EL (cell line): Measurements from ENCODE around the gene SOX1.

Source experiments
- DNase-seq: peaks from one replicate; pipeline ENCODE4 v3.0.0-alpha.2; 2016

Gene SOX1

GRCh38 chr13:112073245-112074138, 6.5 kb downstream of the SOX1 start:
- DNase-seq: no peak

DNA sequence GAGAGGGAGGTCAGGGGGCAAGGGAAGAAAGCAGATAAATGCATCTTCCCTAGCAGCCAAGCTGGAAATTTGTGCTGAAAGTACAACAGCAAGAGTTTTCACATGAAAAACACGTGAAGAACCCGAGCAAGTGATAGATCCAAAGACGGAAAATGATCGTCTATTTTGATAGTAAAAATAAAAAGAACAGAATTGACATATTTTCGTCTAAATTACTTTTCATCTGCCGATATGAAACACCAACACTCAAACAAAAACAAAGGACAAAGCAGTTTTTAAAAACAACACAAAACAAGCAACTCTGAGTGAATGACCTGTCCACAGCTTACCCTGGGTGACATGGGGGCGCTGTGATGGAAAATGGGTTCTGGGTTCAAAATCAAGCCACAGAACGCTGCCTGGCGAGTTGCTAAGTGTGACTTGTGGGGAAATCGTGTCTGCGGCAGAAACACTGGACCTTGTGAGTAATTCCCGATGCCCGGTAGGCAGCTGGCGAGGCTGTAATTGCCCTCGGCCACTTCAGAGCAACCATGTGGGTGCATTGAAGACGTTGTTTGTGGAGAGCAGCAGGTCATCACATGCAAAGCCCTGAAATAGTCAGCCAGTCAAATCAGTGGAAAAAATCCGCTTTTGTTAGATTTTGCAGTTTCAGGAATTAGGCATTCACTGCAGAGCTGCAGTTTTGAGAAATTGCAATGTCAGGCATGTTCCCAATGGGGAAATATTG, 7.4 kb downstream of the SOX1 start:
- no peak for DNase-seq

GRCh38 chr13:112077729-112078128, 10.8 kb downstream of the SOX1 start:
- DNase-seq: no peak

GRCh38 chr13:112078216-112078615, 11.3 kb downstream of the SOX1 start:
- no peak for DNase-seq

GRCh38 chr13:112078879-112079531, 12.1 kb downstream of the SOX1 start:
- no peak for DNase-seq

DNA sequence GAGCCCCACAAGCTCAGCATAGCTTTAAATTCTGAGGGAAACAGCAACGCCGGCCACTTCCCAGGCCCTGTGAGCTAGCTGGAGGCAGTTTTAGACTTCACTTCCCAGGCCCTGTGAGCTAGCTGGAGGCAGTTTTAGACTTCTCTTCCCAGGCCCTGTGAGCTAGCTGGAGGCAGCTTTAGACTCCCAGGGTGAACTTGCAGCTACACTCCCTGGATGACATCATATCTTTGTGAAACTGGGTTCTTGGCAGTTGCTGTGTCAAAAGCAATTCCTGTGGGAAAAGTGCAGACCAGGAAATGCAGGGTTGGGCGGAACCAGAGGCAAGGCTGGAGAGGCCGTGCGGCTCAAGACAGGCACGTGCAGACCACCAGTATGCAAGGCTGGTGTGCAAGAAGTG, 12.7 kb downstream of the SOX1 start:
- no peak for DNase-seq

GRCh38 chr13:112083971-112084370, 17.0 kb downstream of the SOX1 start:
- no peak for DNase-seq

- no peak for DNase-seq
These were observed 25.5 kb downstream of the SOX1 start for GRCh38 chr13:112092453-112092852.

DNA sequence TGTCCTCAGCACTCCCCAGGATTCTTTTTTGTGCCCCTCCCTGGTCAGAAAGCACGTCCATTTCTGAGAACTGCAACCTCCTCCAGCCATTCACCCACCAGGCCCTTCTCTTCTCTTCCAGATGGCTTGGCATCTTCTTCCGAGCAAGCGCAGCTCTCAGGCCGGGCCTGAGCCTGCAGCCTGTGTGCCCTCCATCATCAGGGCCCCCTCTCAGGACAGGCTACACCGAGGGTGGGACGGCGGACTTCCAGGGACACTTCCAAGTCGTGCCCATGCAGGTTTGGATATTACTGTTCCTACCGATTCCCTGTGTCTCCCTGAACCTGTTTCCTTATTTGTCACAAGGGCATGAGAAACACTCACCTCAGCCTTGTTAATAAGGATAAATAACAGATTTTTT, 28.4 kb downstream of the SOX1 start:
- no peak for DNase-seq

- DNase-seq: no peak
These were observed 30.0 kb downstream of the SOX1 start for GRCh38 chr13:112096959-112097358.

GRCh38 chr13:112097770-112098169, 30.8 kb downstream of the SOX1 start:
- DNase-seq: no peak

- DNase-seq: no peak
These were observed 31.8 kb downstream of the SOX1 start for GRCh38 chr13:112098699-112099098.

DNA sequence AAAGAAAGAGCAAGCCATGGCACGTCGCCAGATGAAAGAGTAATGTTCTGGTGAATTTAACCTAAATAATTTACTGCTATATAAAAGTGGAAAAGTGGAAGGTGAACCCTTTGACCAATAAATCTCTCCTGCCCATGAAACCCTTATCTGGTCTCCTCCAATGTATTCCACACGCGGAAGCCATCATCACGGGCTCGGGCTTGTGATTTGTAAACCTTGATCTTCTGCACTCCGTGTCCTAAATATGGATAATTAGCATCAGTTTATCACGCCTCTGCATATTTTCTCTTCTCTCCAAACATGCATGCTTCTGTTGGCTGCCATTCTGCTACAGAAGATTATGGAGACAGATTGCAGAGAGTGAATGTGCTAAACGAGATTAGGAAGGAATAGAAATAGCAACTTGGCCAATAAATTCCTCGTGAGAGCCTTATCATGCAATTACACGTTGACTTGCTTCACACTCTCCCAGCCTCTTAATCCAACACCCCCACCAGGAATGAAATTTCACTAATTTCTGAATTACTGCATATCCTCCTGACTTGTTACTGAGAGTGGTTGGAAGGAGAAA, 34.5 kb downstream of the SOX1 start:
- DNase-seq: no peak

DNA sequence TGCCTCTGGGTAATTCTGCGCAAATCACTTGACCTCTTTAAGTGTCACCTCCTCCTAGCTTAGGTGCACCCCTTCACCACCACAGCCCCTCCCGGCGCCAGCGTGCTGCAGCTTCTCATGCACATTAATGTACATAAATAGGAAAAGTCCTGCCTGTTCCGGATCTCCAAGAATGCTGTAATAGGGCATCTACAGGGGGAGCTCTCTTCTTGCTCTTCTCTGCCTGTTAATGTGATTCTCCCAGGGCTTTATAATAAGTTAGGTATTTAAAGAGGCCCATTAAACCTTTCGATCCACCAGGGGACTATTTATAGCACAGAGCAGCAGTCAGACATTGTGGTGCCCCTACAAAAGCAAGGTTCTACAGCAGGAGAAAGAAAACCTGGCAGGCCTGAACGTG, 35.3 kb downstream of the SOX1 start:
- no peak for DNase-seq

- no peak for DNase-seq
These were observed 36.4 kb downstream of the SOX1 start for GRCh38 chr13:112103260-112103838.

GRCh38 chr13:112103961-112104880, 37.3 kb downstream of the SOX1 start:
- DNase-seq: no peak

DNA sequence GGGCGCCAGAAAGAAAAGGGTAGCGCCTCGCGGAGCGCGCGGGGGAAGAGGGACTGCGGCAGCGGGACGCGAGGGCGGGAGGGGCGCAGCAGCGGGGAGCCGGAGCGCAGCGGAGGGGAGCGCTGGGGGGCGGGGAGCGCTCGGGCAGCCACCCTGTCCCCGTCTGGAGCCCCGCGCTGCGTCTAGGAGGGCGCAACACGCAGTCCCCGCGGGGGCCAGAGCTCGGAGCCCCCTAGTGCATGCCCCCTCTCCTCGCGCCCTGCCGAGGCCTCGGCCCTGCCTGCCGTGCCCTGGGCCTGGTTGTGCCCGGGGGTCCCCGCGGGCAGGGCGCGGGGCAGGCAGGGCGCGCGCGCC, 37.9 kb downstream of the SOX1 start:
- no peak for DNase-seq

- DNase-seq: no peak
These were observed 38.3 kb downstream of the SOX1 start for GRCh38 chr13:112105244-112105681.

DNA sequence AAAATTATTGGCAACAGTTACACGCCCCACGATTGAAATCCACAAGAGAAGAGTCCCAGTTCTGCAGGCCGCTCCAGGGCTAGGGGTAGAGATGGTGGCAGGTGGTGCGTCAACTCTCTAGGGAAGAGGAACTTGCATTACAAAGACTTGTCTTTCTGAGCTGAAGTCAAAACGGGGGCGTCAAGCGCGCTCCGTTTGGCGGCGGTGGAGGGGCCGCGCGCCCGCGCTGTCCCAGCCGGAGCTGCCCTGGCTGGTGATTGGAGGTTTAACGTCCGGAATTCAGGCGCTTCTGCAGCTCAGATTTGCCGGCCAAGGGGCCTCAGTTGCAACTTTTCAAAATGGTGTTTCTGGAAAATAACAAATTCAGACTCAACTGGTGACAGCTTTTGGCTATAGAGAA, 38.9 kb downstream of the SOX1 start:
- DNase-seq: no peak

- DNase-seq: no peak
These were observed 39.7 kb downstream of the SOX1 start for GRCh38 chr13:112106478-112107141.

DNA sequence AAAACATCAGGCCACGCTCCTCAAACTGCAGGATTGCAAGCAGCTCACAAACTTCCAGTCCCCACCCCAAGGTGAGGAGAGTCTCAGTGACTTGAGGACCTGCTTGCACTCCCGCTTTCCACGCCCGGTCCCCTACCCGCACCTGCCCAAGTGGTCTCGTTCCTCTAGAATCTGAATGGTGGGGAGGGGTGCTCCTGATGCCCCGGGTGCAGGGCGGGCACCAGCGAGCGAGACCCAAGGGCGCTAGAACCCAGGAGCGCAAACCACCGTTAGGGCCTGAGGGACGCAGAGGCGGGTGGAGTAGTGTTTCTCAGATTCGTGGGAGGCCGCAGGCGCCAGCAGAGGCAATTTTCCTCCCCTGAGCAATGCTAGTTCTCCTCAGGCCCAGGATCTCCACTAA, 40.3 kb downstream of the SOX1 start:
- no peak for DNase-seq
